HG02938 (cell line): ENCODE data around the gene SUN1.
"Not testable (repeated sequence)": the region's sequence is repeated elsewhere in the genome, so short reads cannot be mapped to it uniquely, and the experiment has no call there.

ENCODE experiments used
- ATAC-seq: cut with Tn5 transposase; IDR thresholded peaks from one replicate; pipeline ENCODE4 v1.9.1; 2021; ENCODE audit warnings: mild to moderate bottlenecking, moderate library complexity; ENCODE audit not compliant: unreplicated experiment

Gene SUN1

DNA sequence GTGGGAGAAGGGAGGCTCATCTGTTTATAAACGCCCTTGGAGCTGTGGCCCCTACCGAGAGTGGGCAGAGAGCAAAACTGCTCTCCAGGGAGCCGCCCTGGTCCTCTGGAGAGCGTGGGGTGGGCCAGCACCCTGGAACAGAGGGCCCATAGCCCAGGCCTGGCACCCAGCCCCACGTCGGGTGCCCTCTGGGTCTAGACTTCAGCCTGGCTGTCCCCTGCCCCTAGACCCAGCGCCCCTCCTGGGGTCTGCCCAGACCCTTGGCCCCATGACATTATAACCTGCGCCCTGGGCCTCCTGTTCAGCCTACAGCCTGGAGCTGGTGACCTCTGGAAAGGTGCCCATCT is 68.7 kb downstream of the SUN1 start:
- ATAC-seq = no peak

DNA sequence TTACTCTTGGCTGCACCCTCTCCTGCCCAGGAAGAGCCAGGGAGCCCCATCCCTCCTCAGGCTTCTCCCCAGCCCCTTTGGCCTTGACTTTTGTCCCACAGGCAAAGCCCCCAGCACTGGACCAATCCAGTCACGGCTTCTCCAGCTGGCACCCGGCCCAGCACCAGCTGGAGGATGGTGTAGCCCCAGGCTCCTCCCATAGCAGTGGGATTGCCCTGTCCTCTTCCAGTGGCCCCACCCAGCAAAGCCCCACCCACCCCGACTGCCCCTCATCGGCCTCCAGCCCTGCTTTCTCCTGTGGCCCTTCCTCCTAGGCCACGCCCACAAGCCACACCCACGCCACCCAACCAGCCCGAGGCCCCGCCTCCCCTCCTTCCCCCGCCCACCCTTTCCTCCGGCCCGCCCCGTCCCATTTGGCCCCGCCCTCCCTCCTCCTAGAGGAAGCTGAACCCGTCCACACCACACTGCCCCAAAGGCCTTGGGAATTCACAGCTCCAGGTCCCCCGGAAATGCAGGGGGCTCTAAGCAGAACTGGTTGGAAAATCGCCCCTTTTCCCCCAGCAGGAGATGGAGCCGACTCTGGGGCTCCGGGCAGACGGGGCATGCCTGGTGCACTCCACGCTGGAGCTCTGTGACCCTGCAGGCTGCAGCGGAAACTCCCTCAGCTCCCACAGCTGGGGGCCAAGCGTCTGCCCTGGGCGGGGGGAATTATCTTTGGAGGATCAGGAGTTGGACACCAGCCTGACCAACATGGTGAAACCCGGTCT is 69.3 kb downstream of the SUN1 start:
- no peak for ATAC-seq

DNA sequence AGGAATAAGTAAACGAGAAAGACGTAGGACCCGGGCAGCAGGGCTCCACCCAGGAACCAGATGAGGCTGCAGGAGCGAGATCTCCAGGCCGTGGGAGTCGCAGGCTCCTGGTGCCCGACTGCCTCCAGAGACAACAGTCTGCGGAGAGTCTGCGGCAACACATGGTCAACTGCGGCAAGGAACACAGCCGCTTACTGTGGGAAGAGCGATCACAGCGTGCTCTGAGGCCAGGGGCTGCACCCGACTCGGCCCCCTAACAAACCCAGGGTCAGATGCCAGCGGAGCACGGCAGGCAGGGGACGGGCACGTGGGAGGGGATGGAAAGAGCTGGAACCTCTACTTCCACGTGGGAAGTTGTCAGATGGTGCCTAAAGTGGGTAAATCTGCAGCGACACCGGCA is 70.7 kb downstream of the SUN1 start:
- no peak for ATAC-seq

DNA sequence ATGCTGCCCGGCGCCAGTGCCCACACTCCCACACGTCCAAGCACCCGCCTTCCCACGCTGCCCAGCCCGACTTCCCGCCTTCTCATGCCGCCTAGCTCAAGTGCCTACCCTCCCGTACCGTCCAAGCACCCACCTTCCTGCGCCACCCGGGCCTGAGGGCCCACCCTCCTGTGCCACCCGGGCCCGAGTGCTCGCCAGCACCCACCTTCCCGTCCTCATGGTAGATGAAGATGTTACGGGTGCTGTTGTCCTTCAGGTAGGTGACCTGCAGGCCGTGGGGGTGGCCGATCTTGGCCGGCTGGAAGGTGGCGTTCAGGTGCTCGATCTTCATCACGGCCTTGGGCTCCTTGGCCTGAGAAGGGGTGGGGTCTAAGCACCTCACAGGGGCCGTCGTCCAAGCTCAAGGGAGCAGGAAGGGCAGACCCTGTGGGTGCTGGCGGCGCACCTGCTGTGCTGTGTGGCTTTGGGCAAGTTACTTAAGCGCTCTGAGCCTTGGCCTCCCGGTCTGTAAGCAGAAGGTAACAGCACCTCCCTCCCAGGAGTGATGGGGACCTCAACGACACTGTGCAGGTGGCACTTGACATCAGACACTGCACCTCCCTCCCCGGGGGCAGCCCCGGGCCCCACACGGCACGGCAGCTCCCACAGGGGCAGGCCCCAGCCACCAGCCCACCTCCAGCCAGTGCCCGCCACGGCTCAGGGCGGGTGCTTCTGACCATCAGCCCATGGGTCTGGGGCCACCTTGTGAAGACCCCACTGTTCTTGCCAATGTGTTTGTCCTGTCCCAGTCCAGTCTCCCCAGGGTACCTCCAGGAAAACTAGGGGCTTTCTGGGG is 71.9 kb downstream of the SUN1 start:
- ATAC-seq = no peak

DNA sequence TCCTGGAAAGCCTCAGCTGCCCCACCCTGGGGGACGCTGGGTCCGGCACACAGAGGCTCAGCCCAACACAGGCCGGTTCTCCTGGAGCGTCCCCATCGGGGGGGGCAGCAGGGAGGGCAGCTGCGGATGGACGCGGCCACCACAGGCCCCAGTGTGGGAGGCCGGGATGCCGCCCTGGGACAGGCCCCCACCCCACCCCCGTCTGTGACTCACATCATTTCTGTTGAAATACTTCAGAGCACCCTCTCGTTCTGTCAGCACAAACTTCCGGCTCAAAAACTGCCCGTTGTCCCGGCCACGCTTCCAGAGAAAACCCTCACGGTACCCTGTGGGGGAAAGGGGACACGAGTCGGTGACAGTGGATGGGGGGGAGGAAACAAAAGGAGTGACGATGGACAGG is 72.6 kb downstream of the SUN1 start:
- no peak for ATAC-seq

- ATAC-seq = no peak
Measured at GRCh38 chr7:906776-907157, 74.5 kb downstream of the SUN1 start.

- ATAC-seq = no peak
Measured at GRCh38 chr7:907158-907980, 75.1 kb downstream of the SUN1 start.

DNA sequence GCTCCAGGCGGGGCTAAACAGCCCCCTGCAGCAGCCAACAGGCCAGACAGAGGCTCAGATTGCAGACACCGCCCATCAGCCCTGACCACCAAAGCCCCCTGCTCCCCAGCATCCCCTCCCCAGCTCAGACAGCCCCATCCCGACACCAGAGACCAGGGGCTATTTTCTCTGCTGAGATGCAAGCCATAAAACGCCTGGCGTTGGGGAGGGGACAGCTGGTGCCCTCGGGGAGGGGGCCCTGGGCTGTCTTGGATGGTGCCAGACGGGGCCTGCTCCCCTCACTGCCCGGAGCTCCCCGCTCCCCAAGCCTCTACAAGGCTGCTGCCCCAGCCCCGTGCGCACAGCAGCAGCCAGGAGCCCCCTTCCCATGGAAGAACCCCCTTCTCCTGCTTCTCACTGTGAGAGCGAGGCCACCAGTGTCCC is 75.9 kb downstream of the SUN1 start:
- ATAC-seq = no peak

DNA sequence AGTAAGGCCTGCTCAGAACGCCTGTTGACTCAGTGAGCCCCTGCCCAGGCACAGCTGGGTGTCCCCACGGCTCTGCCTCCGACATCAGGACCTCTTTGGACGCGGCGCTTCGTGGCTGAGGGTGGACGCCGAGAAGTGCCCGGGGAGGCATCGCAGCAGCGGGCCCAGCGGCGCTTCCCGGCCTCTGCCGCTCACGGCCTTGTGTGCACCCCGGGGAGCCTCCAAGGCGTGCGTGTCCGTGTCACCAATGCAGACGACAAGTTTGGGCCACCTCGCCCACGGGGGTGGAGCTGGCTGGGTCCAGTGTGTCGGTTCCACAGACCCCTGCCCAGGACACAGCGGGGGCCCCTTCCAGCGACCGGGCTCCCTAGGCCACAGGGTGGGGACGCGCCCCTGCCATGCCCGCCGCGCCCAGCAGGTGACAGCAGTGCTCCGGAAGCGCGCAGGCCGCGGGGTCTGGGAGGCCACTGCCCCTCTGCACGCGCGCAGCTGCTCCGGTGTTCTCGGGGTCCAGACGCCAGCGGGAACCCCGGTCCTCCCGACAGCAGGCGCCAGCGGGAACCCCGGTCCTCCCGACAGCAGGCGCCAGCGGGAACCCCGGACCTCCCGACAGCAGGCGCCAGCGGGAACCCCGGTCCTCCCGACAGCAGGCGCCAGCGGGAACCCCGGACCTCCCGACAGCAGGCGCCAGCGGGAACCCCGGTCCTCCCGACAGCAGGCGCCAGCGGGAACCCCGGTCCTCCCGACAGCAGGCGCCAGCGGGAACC is 76.5 kb downstream of the SUN1 start:
- not testable (repeated sequence) for ATAC-seq

DNA sequence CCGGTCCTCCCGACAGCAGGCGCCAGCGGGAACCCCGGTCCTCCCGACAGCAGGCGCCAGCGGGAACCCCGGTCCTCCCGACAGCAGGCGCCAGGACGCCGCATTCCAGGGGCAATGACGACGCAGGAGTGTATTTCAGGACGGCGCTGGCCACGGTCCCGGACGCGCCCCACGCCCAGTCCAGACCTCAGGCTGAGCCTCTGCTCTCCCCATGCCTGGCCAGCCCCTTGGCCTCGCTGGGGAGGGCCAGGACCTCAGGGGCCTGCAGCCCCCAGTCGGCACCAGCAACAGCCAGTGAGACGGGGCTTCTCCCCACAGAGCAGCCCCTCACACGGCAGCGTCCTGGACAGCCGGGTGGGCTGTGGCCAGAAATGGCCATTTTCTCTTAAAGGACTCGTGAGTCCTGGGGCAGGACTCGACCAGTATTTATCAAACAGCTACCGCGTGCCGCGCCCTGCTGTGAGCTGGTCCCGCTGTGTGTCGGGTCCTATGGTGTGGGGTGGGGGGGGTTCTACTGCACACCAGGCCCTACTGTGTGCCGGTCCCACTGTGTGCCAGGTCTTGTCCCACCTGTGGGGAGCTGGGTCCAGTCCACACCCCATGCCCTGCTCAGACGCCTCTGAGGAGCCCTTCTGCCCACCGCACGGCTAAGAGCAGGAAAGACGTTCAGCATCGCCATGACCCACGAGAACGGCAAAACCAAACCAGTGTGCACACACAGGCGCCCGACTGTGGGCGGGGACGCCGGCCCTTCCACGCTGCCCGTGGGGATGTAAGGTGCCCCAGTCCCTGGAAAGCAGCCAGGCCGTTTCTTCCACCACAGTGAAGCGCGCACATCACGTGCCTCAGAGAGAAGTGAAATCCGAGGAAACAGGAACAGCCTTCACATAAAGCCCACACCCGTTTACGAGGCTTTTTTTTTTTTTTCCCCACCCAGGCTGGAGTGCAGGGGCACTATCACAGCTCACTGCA is 77.4 kb downstream of the SUN1 start:
- ATAC-seq = no peak

- ATAC-seq = no peak
Measured at GRCh38 chr7:910441-910861, 78.2 kb downstream of the SUN1 start.

DNA sequence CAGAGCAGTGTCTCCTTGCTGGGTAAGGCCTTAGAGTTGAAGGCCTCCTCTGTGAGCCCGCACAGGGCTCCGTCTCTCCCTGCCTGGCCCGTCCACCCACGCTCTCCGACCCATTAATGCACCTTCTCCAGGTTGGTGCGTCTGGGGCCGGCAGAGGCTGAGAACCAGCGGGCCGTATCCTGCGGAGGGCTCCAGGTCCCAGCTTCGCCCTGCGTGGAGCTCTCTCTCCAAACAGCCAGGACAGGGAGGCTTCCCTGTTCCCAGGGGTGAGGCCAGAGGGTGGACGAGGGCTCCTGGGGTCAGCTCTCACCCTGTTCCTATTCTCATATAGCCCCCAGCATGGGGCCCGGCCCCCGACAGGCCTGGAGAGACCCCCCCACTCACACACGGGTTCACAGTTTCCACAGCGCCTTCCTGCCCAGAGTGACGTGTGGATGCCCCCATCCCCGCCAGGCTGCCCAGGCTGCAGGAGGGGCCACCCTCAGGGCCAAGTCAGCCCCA is 78.7 kb downstream of the SUN1 start:
- ATAC-seq = no peak

GRCh38 chr7:911791-912480 is 79.7 kb downstream of the SUN1 start:
- ATAC-seq = no peak

- no peak for ATAC-seq
Measured at GRCh38 chr7:913736-914520, 81.7 kb downstream of the SUN1 start.

GRCh38 chr7:914521-915194 is 82.4 kb downstream of the SUN1 start:
- ATAC-seq = no peak

- ATAC-seq = no peak
Measured at GRCh38 chr7:915291-916218, 83.3 kb downstream of the SUN1 start.
